Lower leg skin (tissue), 3 donors: Measurements from ENCODE around the gene PRLR.

Experiments used
- POLR2A ChIP-seq, 2 donors: fragments of 450-650 bp; IDR thresholded peaks; one replicate each; pipeline ENCODE4 v1.6.1; 2016 to 2017; ENCODE audit warnings: antibody characterized with exemption in 2 of 2, mild to moderate bottlenecking in 1 of 2, moderate library complexity in 1 of 2
- TF ChIP-seq, protein P1 (sequence below), 3 donors: fragments of 450-650 bp; IDR thresholded peaks; one replicate each; pipeline ENCODE4 v1.5.1; 2016; ENCODE audit warnings: antibody characterized with exemption in 3 of 3, mild to moderate bottlenecking in 3 of 3, moderate library complexity in 2 of 3

DNA sequence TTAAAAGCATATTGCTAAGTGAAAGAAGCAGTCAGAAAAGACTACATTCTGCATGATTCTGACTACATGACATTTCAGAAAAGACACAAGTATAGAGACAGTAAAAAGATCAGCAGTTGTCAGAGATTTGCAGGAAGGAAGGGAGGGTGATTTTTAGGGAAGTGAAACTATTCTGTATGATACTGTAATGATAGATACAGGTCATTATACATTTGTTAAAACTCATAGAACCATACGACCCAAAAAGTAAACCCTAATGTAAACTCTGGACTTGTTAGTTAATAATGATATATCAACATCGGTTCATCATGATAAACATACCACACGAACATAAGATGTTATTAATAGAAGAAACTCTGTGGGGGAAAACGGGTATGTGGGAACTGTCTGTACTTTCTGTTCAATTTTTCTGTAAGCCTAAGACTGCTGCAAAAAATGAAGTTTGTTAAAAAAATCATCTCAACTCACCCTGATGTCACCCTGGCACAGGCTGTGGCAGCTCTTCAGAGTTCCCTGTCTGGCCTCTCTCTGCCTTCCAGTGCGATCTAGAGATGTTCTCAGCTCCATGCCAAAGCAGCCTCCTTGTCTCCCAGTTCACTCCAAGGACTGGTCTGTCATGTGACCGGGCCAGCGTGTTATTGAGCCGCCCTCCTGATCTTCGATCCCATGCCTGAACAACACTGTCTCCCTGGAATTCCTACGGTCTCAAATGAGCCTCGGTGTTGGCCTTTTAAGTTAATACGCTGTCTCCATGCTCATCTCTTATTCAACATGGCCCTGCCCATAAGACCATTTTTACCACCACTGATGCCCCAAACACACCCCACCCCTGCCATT, 35.4 kb downstream of the PRLR start:
- TF ChIP-seq, protein P1, sequence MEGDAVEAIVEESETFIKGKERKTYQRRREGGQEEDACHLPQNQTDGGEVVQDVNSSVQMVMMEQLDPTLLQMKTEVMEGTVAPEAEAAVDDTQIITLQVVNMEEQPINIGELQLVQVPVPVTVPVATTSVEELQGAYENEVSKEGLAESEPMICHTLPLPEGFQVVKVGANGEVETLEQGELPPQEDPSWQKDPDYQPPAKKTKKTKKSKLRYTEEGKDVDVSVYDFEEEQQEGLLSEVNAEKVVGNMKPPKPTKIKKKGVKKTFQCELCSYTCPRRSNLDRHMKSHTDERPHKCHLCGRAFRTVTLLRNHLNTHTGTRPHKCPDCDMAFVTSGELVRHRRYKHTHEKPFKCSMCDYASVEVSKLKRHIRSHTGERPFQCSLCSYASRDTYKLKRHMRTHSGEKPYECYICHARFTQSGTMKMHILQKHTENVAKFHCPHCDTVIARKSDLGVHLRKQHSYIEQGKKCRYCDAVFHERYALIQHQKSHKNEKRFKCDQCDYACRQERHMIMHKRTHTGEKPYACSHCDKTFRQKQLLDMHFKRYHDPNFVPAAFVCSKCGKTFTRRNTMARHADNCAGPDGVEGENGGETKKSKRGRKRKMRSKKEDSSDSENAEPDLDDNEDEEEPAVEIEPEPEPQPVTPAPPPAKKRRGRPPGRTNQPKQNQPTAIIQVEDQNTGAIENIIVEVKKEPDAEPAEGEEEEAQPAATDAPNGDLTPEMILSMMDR (IDR thresholded peaks at IDR 0.05) = no peak
- no peak for TF ChIP-seq POLR2A (IDR thresholded peaks at IDR 0.05)
